ENCODE measurements around the gene ZNF33B.
"Not testable (repeated sequence)": the region's sequence is repeated elsewhere in the genome, so short reads cannot be mapped to it uniquely, and the experiment has no call there.

ZNF33B gene

DNA sequence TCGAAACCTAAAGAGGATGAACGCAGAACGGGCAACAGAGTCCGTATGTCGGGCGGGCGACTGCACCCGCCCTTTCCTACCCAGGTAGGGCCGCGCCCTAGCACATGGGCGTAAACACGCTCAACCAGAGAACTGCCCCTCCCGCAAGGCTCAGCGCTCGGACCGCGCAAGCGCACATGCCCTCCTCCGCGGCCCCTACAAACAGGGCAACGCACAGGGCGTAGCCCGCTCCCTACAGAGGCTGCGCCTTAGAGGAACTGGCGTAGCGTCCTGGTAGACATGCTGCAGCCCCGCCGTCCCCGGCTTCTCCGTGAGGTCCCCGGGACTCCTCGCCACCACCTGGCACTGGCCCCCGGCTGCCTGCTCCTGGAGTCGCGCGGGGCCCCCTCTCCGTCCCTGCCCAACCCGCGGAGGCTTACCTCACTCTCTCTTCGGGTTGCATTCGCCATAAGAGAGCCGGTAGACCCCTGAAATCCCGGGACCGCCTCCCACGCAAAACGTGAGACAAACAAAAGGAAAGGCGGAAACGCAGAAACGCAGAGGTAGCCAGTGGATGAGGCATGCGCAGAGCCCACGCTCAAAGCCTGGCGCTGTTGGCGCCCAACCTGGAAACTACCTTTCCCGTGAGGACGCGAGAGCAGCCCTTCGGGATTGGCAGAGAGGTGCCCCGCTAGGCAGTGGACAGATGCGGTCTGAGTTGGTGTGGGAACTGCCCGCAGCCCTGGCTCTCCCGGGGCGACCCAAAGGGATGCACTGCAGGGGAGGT lies at the start of gene ZNF33B:
Gene ZNF33B, minus strand, starts transcription at position 516 of the 766 bp plus-strand sequence. CDS start 1,642 bp downstream, outside the sequence.
- no peaks in the 10 kb centered on the region for H3K9me3 Mint-ChIP-seq

GRCh38 chr10:42684517-42684916 lies 46.1 kb upstream of the ZNF33B start:
- no peak overlapping the region for H3K27ac Mint-ChIP-seq
- H3K27me3 Mint-ChIP-seq = peaks cover 3% of the 10 kb centered on the region
- no peaks in the 10 kb centered on the region for H3K9me3 Mint-ChIP-seq
- H3K4me1 Mint-ChIP-seq (ENCODE audit: low read depth) = no peaks in the 10 kb centered on the region
- H3K36me3 Mint-ChIP-seq (ENCODE audit: low read depth) = no peaks in the 10 kb centered on the region
- H3K4me3 Mint-ChIP-seq = no peak overlapping the region
- DNase-seq = no peak

More for the DNA sequence above, at the start of gene ZNF33B:
- Mint-ChIP-seq H3K27me3 (no peaks in the 10 kb centered on the region), H3K27ac (peak within 1 kb of the TSS; percentile 98), H3K4me1 (ENCODE audit: low read depth) (peaks cover 36% of the 10 kb centered on the region), H3K36me3 (ENCODE audit: low read depth) (peaks cover 43% of the 10 kb centered on the region), H3K4me3 (peak within 1 kb of the TSS; percentile 92)
- DNase-seq = peak; percentile 97

DNA sequence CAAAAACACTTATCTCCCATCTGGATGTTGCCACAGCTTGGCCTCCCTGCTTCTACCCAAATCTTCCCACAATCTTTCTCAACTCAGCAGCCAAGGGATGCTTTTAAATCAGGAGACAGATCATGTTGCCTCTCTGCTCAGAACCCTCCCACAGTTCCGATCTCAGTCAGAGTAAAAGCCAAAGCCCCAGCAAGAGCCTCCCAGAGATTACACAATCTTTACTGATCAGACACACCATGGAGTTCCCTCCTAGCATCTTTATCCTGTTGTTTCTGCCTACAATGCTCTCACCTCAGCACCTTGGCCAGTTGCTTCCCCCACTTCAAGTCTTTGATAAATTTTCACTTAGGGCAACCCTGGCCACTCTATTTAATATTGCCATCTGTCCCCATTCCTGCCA lies 41.9 kb upstream of the ZNF33B start:
- H3K36me3 Mint-ChIP-seq (ENCODE audit: low read depth) = no peaks in the 10 kb centered on the region
- H3K27me3 Mint-ChIP-seq = peaks cover 7% of the 10 kb centered on the region
- H3K27ac Mint-ChIP-seq = no peak overlapping the region
- no peak for DNase-seq
- no peaks in the 10 kb centered on the region for H3K4me1 Mint-ChIP-seq (ENCODE audit: low read depth)
- no peaks in the 10 kb centered on the region for H3K9me3 Mint-ChIP-seq
- H3K4me3 Mint-ChIP-seq = no peak overlapping the region

DNA sequence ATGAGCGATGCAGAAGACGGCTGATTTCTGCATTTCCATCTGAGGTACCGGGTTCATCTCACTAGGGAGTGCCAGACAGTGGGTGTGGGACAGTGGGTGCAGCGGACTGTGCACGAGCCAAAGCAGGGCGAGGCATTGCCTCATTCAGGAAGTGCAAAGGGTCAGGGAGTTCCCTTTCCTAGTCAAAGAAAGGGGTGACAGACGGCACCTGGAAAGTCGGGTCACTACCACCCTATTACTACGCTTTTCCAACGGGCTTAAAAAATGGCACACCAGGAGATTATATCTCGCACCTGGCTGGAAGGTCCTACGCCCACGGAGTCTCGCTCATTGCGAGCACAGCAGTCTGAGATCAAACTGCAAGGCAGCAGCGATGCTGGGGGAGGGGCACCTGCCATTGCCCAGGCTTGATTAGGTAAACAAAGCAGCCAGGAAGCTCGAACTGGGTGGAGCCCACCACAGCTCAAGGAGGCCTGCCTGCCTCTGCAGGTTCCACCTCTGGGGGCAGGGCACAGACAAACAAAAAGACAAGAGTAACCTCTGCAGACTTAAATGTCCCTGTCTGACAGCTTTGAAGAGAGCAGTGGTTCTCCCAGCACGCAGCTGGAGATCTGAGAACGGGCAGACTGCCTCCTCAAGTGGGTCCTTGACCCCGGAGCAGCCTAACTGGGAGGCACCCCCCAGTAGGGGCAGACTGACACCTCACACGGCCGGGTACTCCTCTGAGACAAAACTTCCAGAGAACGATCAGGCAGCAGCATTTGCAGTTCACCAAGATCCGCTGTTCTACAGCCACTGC lies 27.0 kb upstream of the ZNF33B start:
- not testable (repeated sequence) for H3K27ac Mint-ChIP-seq, DNase-seq
- peaks cover 18% of the 10 kb centered on the region for H3K27me3 Mint-ChIP-seq

GRCh38 chr10:42654419-42654818 lies 16.0 kb upstream of the ZNF33B start:
- Mint-ChIP-seq H3K9me3 (no peaks in the 10 kb centered on the region), H3K4me3 (no peak overlapping the region), H3K27me3 (no peaks in the 10 kb centered on the region), H3K27ac (no peak overlapping the region), H3K4me1 (ENCODE audit: low read depth) (peaks cover 6% of the 10 kb centered on the region), H3K36me3 (ENCODE audit: low read depth) (no peaks in the 10 kb centered on the region)
- no peak for DNase-seq

More for the DNA sequence above, 27.0 kb upstream of the ZNF33B start:
- not testable (repeated sequence) for H3K4me1 Mint-ChIP-seq (ENCODE audit: low read depth); H3K9me3 Mint-ChIP-seq; H3K36me3 Mint-ChIP-seq (ENCODE audit: low read depth); H3K4me3 Mint-ChIP-seq

DNA sequence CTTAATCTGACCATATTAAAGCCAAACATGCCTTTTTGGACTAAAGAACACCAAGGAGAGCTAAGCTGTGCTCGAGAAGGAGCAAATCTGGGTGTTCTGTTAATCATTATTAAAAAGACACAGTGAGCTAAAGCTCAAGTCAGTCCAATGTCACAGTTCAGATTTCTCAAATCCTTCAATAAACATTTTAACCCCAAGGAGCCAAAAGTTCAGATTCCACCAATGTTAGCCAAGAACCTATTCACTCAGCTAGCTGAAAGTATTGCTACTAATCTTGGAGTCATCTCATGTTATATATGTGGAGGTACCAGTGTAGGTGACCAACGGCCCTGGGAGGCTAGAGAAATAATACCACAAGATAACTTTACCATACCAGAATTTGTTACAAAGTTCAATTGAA lies 14.5 kb upstream of the ZNF33B start:
- H3K9me3 Mint-ChIP-seq = no peaks in the 10 kb centered on the region
- H3K27me3 Mint-ChIP-seq = no peaks in the 10 kb centered on the region
- no peak overlapping the region for H3K4me3 Mint-ChIP-seq
- no peak for DNase-seq
- H3K27ac Mint-ChIP-seq = no peak overlapping the region
- H3K4me1 Mint-ChIP-seq (ENCODE audit: low read depth) = peaks cover 6% of the 10 kb centered on the region
- H3K36me3 Mint-ChIP-seq (ENCODE audit: low read depth) = no peaks in the 10 kb centered on the region

DNA sequence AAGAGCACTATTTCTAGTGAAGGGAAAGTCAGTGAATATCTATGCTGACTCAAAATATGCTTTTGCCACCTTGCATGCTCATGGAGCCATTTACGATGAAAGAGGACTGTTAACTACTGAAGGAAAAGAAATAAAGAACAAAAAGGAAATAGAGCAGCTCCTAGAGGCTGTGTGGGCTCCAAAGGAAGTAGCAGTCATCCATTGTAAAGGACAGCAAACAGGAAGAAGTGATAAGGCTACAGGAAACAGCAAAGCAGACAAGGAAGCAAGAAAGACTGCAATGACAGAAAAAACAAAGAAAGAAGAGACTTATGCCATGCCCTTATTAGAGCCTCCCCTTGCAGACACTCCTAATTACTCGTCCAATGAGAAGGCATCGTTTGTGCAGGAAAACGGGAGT lies 12.0 kb upstream of the ZNF33B start:
- H3K9me3 Mint-ChIP-seq = no peaks in the 10 kb centered on the region
- H3K27me3 Mint-ChIP-seq = no peaks in the 10 kb centered on the region
- no peak overlapping the region for H3K4me3 Mint-ChIP-seq
- DNase-seq = no peak
- H3K4me1 Mint-ChIP-seq (ENCODE audit: low read depth) = peaks cover 6% of the 10 kb centered on the region
- no peak overlapping the region for H3K27ac Mint-ChIP-seq
- peaks cover 2% of the 10 kb centered on the region for H3K36me3 Mint-ChIP-seq (ENCODE audit: low read depth)

- H3K27me3 Mint-ChIP-seq = no peaks in the 10 kb centered on the region
- H3K27ac Mint-ChIP-seq = no peak overlapping the region
- H3K9me3 Mint-ChIP-seq = no peaks in the 10 kb centered on the region
- H3K4me3 Mint-ChIP-seq = no peak overlapping the region
- peaks cover 6% of the 10 kb centered on the region for H3K4me1 Mint-ChIP-seq (ENCODE audit: low read depth)
- no peak for DNase-seq
- H3K36me3 Mint-ChIP-seq (ENCODE audit: low read depth) = peaks cover 2% of the 10 kb centered on the region
Observed at GRCh38 chr10:42648512-42648911, 10.1 kb upstream of the ZNF33B start.

DNA sequence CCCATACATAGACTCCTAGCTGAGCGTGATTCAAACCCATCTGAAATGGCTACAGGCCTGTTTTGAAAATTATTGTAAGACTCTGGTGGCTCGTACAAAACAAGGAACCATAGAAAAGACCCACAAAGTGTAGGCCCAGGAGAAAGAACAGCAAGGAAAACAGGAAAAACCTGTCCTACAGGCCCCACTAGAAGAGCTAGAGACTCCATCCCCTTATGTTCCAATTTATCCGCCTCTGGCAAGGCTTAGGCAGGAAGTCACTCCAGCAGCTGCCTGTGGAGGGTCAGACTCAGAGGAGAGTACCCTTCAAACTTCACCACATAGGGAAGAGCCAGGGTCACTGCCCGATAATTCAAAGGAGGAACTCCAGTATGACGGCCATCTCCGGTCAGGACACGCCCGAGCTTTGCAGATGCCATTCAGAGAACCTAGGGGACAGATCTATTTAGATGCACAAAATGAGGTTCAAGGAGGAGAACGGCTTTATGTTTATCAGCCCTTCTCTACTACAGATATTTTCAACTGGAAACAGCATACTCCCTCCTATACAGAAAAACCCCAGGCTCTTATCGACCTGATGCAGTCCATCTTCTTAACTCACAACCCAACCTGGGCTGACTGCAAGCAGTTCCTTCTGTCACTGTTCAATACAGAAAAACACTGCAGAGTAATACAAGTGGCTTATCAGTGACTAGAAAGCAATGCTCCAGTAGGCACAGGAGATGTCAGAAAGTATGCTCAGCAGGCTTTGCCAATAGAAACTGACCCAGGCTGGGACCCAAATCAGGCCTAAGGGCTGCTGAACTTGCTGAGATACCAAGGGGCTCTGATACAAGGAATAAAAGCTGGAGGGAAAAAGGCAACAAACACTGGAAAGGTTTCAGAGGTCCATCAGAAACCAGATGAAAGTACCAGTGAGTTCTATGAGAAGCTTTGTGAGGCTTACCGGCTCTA lies 8.6 kb upstream of the ZNF33B start:
- Mint-ChIP-seq H3K27ac (no peak overlapping the region), H3K36me3 (ENCODE audit: low read depth) (peaks cover 2% of the 10 kb centered on the region), H3K9me3 (no peaks in the 10 kb centered on the region), H3K27me3 (no peaks in the 10 kb centered on the region), H3K4me1 (ENCODE audit: low read depth) (peaks cover 6% of the 10 kb centered on the region), H3K4me3 (no peak overlapping the region)
- DNase-seq = no peak

DNA sequence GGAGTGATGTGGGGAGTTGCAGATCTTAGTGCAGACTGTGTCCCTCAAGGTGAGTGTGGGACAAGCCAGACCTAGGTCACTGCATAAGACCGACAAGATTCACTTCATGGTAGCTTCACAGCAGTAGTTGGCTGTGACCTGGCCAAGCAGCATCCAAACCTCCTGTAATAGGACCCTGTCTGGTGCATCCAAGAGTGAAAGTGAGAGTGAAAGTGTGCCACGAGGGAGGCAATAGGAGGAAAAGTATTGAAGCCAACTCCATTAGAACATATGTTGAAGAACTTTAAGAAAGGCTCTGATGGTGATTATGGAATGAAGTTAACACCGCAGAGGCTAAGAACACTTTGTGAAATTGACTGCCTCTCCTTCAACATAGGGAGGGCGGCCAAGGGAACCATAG lies 7.8 kb upstream of the ZNF33B start:
- peaks cover 2% of the 10 kb centered on the region for H3K36me3 Mint-ChIP-seq (ENCODE audit: low read depth)
- no peaks in the 10 kb centered on the region for H3K27me3 Mint-ChIP-seq
- H3K27ac Mint-ChIP-seq = no peak overlapping the region
- no peak overlapping the region for H3K4me3 Mint-ChIP-seq
- H3K4me1 Mint-ChIP-seq (ENCODE audit: low read depth) = peaks cover 6% of the 10 kb centered on the region
- DNase-seq = no peak
- no peaks in the 10 kb centered on the region for H3K9me3 Mint-ChIP-seq

- Mint-ChIP-seq H3K4me3 (no peak overlapping the region), H3K36me3 (ENCODE audit: low read depth) (peaks cover 2% of the 10 kb centered on the region), H3K27ac (no peak overlapping the region), H3K4me1 (ENCODE audit: low read depth) (peaks cover 5% of the 10 kb centered on the region), H3K27me3 (no peaks in the 10 kb centered on the region), H3K9me3 (no peaks in the 10 kb centered on the region)
- DNase-seq = no peak
Observed at GRCh38 chr10:42645516-42645915, 7.1 kb upstream of the ZNF33B start.

GRCh38 chr10:42645103-42645502 lies 6.7 kb upstream of the ZNF33B start:
- H3K36me3 Mint-ChIP-seq (ENCODE audit: low read depth) = peaks cover 2% of the 10 kb centered on the region
- no peak overlapping the region for H3K4me3 Mint-ChIP-seq
- H3K27ac Mint-ChIP-seq = no peak overlapping the region
- peaks cover under 1% of the 10 kb centered on the region for H3K4me1 Mint-ChIP-seq (ENCODE audit: low read depth)
- no peaks in the 10 kb centered on the region for H3K27me3 Mint-ChIP-seq
- DNase-seq = no peak
- no peaks in the 10 kb centered on the region for H3K9me3 Mint-ChIP-seq

DNA sequence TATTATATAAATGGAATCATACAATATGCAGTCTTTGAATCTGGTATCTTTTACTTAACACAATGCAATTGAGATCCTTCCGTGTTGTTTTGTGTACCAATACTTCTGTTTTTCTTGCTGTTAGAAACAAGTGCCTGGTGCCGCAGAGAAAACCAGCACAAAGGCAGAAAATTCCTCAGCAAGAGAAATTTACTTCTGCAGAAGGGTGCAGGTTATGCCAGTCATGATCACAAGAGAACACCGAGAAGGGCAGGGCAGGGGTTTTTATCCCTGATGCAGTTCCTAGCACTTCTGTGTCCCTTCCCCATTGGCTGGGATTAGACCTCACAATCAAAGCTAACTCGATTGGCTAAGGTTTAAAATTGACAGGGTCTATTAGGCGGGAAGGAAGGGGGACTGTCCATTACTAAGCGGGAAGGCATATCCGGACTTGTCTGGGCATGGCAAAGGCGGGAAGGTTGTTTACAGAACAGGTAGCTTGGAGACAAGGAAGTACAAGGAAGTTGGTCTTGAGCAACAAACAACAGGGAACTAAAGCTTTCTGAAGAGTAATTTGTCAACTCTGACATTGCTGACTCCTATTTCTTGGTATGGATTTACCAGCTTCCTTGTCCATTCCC lies 2.4 kb upstream of the ZNF33B start:
- no peaks in the 10 kb centered on the region for H3K27me3 Mint-ChIP-seq
- H3K27ac Mint-ChIP-seq = no peak overlapping the region
- peaks cover 21% of the 10 kb centered on the region for H3K4me1 Mint-ChIP-seq (ENCODE audit: low read depth)
- DNase-seq = no peak
- H3K36me3 Mint-ChIP-seq (ENCODE audit: low read depth) = peaks cover 24% of the 10 kb centered on the region
- no peak overlapping the region for H3K4me3 Mint-ChIP-seq
- H3K9me3 Mint-ChIP-seq = no peaks in the 10 kb centered on the region

GRCh38 chr10:42638821-42639270 lies 476 bp upstream of the ZNF33B start:
- H3K4me1 Mint-ChIP-seq (ENCODE audit: low read depth) = peaks cover 32% of the 10 kb centered on the region
- no peaks in the 10 kb centered on the region for H3K9me3 Mint-ChIP-seq
- peak overlapping the region; percentile 98 for H3K27ac Mint-ChIP-seq
- no peak for DNase-seq
- H3K4me3 Mint-ChIP-seq = peak overlapping the region; percentile 92
- H3K36me3 Mint-ChIP-seq (ENCODE audit: low read depth) = peaks cover 38% of the 10 kb centered on the region
- H3K27me3 Mint-ChIP-seq = no peaks in the 10 kb centered on the region
